Aorta (tissue), 5 donors: ENCODE measurements around the gene SLU7. TPM values are rescaled to one million over a fixed set of nuclear protein-coding genes. Genes with fewer than 3 reads are reported as not detected.

Experiments used
- ATAC-seq: fragments of 200-7000 bp; cut with Tn5 transposase; one replicate; pipeline ENCODE4 v1.9.1; 2022; ENCODE audit warnings: moderate library complexity; ENCODE audit not compliant: low FRiP score
- DNase-seq, 2 donors: peaks; one replicate each; pipeline ENCODE4 v3.0.0-alpha.2; 2020
- H3K27ac ChIP-seq, 2 donors: one replicate each; pipeline ENCODE4 v1.5.1; 2013; ENCODE audit warnings: low read length in 2 of 2, mild to moderate bottlenecking in 2 of 2, moderate library complexity in 2 of 2, control low read depth in 1 of 2, inconsistent platforms in 1 of 2, low read depth in 1 of 2
- H3K27me3 ChIP-seq, 2 donors: one replicate each; pipeline ENCODE4 v1.6.1; 2013; ENCODE audit warnings: control low read depth in 1 of 2, low read length in 1 of 2, mild to moderate bottlenecking in 1 of 2, moderate library complexity in 1 of 2; ENCODE audit not compliant: insufficient read depth in 2 of 2, control insufficient read depth in 1 of 2
- H3K36me3 ChIP-seq, 2 donors: one replicate each; pipeline ENCODE4 v1.6.1; 2013; ENCODE audit warnings: control low read depth in 1 of 2, low read length in 1 of 2, mild to moderate bottlenecking in 1 of 2; ENCODE audit not compliant: insufficient read depth in 2 of 2, control insufficient read depth in 1 of 2
- H3K4me1 ChIP-seq, 2 donors: one replicate each; pipeline ENCODE4 v1.6.1; 2013; ENCODE audit warnings: low read length in 2 of 2, control low read depth in 1 of 2, mild to moderate bottlenecking in 1 of 2, moderate library complexity in 1 of 2; ENCODE audit not compliant: insufficient read depth in 2 of 2, control insufficient read depth in 1 of 2
- H3K4me3 ChIP-seq, 2 donors: one replicate each; pipeline ENCODE4 v1.5.1; 2013; ENCODE audit warnings: low read length in 2 of 2, control low read depth in 1 of 2, mild to moderate bottlenecking in 1 of 2
- H3K9me3 ChIP-seq: one replicate; pipeline ENCODE4 v1.6.1; 2013; ENCODE audit warnings: mild to moderate bottlenecking, low read length; ENCODE audit not compliant: control insufficient read depth
- WGBS, 2 donors: extraction: QIAGEN DNeasy Blood & Tissue Kit; methylation state at CpG; one replicate each; pipeline ENCODE4 v1.1.7; 2013; 5-methylcytosine and 5-hydroxymethylcytosine counted together
- intact Hi-C, 2 donors: fragments of 100-400 bp; cut with DNase I; formaldehyde crosslinking; loops; one replicate each; pipeline versions ENCODE4 v1.14.2 to v1.15.0; 2022
- polyA plus RNA-seq, 2 donors: library from polyadenylated mRNA; stranded (reverse); fragments of 200-250 nt; gene quantifications; one replicate each; pipeline ENCODE4 v1.2.3, GENCODE V29; 2013
- total RNA-seq, 2 donors: library from RNA; stranded (reverse); fragmentation: NEBNext Ultra II Directional; extraction: Animal tissue kit (Norgen Biotek cat#: 25700); gene quantifications; one replicate each; pipeline ENCODE4 v1.2.1, GENCODE V29; 2021
- donor health status: healthy with polysubstance abuse.
- donor health status: Bipolar disorder and iron deficiency.
- donor health status: DM: no; HTN: no; CAD: no.
- donor health status: DM: no; HTN: no; CAD: no.
- donor health status: DM: yes; HTN: yes; CAD: no.

The SLU7 gene
- total and polyA plus RNA-seq, 4 donors, result 36.3 to 60.6 (median 53.5) TPM

DNA sequence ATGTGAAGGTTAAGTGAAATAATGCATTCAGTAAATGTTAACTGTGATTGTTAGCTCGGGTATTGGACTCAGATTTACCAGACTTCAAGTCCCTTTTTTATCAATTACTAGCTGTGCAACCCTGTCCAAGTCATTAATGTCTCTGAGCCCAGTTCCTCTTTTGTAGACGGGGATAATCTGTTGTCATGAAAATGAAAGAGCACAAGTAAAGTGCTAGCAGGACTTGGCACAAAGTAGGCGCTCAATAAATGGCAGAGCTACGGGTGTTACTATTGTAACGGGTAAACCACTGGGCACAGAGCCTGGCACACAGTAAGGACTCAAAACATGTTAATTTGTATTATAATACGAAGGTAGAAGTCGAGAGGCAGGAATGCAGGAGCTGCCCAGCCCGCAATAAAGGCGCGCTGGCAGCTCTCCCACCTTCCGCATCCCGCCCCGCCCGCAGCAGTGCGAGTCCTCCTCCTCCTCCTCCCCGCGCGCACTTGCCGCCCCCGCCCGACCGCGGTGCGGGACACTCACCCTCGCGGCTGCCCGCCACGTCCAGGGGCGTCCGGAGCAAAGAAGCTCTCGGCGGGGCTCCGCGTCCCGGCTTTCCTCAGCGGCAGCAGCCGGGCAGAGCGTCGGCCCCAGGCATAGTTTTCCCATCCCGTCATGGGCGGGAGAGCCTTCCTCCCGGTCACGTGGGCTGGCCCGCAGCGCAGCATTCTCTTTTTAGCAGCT is 48.7 kb downstream of the SLU7 start, which contains the start of gene C1QTNF2:
TSS of gene C1QTNF2 (minus strand) at position 637 of the 723 bp plus-strand sequence. CDS start 15,615 bp downstream, outside the sequence.
- Histone ChIP-seq H3K27me3 (no peaks in the 10 kb centered on the region), H3K4me3 (peak within 1 kb of the TSS; percentile 36 to 84), H3K27ac (no peak within 1 kb of the TSS), H3K4me1 (no peaks in the 10 kb centered on the region), H3K36me3 (no peaks in the 10 kb centered on the region), H3K9me3 (no peaks in the 10 kb centered on the region)
- intact Hi-C loops, result no loop called here
- ATAC-seq, result peak; percentile 87
- WGBS, 2 donors, result 1% methylated on average over 34 to 45 of the region's 45 CpGs
- peak; percentile 79 to 92 for DNase-seq

DNA sequence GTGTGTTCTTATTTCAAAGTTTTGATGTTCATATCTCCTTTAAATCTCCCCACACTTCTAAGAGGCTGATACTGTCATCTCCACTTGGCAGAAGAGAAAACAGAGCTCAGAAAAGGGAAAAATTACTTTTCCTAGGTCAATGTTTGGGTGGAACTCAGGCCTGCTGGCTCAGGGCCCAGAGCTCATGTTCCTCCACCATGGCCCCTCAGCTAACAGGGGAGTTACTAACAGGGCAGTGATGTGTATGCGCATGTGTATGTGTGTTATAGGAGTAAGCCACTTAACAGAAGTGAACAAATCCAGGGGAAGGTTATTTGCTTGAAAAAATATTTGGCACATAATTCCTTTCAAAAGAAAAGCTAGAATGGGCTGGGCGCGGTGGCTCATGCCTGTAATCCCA is 51.0 kb downstream of the SLU7 start:
- intact Hi-C loops, result no loop called here
- H3K27ac ChIP-seq, result no peak overlapping the region

DNA sequence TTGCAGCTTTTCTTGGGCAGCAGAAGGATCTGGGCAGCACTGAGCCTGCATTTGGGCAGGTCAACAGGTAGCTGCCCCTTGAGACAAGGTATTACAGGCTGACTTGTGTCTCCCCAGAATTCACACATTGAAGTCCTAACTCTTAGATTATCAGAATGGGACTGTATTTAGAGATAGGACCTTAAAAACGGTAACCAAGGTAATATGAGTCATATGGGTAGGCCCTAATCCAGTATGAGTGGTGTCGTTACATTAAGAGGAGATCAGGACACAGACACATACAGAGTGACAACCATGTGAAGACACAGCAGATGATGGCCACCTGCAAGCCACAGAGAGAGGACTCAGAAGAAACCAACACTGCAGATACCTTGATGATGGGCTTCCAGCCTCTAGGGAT is 51.6 kb downstream of the SLU7 start:
- DNase-seq (no peak), ATAC-seq (no peak)
- Histone ChIP-seq H3K27ac (no peak overlapping the region), H3K27me3 (no peaks in the 10 kb centered on the region), H3K9me3 (no peaks in the 10 kb centered on the region), H3K4me1 (no peaks in the 10 kb centered on the region), H3K36me3 (no peaks in the 10 kb centered on the region), H3K4me3 (no peak overlapping the region)
- intact Hi-C loops, result no loop called here
- 10 to 13% methylated on average over 2 of the region's 2 CpGs for WGBS, 2 donors

More for the DNA sequence above, 51.0 kb downstream of the SLU7 start:
- WGBS, 2 donors, result 86 to 90% methylated on average over 3 of the region's 3 CpGs
- ATAC-seq (no peak), DNase-seq (no peak)
- Histone ChIP-seq H3K4me1 (no peaks in the 10 kb centered on the region), H3K27me3 (no peaks in the 10 kb centered on the region), H3K9me3 (no peaks in the 10 kb centered on the region), H3K4me3 (no peak overlapping the region), H3K36me3 (no peaks in the 10 kb centered on the region)

DNA sequence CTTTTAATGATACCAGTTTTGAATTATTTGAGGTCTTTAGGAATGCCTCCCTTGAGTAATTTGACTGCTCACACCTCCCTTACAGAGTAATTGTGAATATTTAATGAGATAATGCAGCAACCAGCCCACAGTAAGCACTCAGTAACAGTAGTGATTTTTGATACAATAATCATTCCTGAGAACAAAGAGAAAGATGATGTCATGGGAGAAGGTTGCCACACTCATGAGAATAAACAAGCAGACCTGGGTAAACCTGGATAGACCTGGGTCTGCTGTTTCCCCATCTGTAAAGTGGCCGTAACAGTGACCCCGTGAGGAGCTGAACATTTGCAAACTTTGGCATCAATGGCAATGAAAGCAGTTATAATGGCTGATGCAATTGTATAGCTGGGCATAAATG is 52.7 kb downstream of the SLU7 start:
- Histone ChIP-seq H3K36me3 (no peaks in the 10 kb centered on the region), H3K27ac (no peak overlapping the region), H3K9me3 (no peaks in the 10 kb centered on the region), H3K4me1 (no peaks in the 10 kb centered on the region), H3K27me3 (no peaks in the 10 kb centered on the region), H3K4me3 (no peak overlapping the region)
- DNase-seq, result no peak
- 77 to 93% methylated on average over 2 of the region's 2 CpGs for WGBS, 2 donors
- no peak for ATAC-seq
- intact Hi-C loops, result no loop called here

DNA sequence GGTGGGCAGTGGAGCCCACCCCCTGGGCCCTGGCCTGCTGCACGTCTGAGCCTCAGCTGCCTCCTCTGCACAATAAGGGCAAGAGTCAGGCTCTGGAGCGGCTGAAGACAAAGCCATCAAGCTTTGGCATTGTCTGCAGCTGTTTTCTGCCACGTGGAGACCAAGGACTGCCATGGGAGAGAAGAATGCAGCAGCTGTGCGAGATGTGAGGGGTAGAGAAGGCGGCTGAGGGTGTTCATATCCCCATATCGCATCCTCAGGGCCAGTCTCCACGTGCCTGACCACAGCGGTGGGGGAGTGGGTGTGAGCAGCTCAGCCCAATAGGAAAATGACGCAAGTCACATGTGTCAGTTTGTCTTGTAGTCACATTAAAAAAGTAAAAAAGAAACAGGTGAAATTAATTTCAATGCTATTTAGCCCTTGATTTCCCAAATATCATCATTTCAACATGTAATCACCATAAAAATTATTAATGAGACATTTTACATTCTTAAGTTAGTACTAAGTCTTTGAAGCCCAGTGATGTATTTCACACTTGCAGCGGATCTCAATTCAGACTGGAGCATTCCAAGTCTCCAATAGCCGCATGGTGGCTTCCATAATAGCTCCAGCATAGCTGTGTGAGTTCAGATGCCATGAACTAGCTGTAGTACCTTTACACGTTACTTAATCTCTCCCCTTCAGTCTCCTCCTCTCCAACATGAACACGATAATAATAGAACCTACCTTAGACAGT is 55.1 kb downstream of the SLU7 start:
- Histone ChIP-seq H3K9me3 (no peaks in the 10 kb centered on the region), H3K4me1 (peaks cover 0 to 10% of the 10 kb centered on the region in 2 donors), H3K4me3 (no peak overlapping the region), H3K27me3 (no peaks in the 10 kb centered on the region), H3K36me3 (no peaks in the 10 kb centered on the region), H3K27ac (peak overlapping the region in 1 of 2 donors; percentile 6)
- intact Hi-C loops, result loop anchor here in 1 of 2 donors (5.0 kb wide), 1 partner anchor 33 kb away; no protein-coding TSS in a partner anchor
- WGBS, 2 donors, result 47 to 58% methylated on average over 13 of the region's 13 CpGs
- ATAC-seq, result no peak
- no peak for DNase-seq

DNA sequence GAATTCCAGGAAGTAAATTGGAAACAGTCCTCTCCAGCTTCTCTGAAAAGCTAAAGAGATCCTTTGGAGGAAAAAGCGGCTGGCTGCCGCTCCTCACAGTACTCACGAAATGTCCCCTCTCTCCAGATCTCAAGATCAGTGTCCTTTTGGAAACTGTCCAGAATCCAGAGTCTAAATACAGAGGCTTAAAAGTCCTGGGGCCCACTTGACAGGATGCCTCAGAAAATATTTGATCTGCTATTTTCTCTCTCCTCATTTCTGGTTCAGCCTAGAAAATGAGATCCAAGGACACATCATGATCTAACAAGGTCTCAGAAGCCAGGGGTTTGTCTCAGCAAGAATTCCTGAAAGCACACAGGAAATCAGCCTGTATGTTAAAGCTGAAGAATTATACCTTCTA is 55.7 kb downstream of the SLU7 start:
- Histone ChIP-seq H3K27me3 (no peaks in the 10 kb centered on the region), H3K36me3 (no peaks in the 10 kb centered on the region), H3K4me1 (peaks cover 1 to 10% of the 10 kb centered on the region in 2 donors), H3K27ac (peak overlapping the region; percentile 6 to 73), H3K4me3 (no peak overlapping the region), H3K9me3 (no peaks in the 10 kb centered on the region)
- ATAC-seq (no peak), DNase-seq (no peak)
- intact Hi-C loops, result loop anchor here in 1 of 2 donors (5.0 kb wide), 1 partner anchor 34 kb away; no protein-coding TSS in a partner anchor
- 9 to 17% methylated on average over 3 of the region's 3 CpGs for WGBS, 2 donors

DNA sequence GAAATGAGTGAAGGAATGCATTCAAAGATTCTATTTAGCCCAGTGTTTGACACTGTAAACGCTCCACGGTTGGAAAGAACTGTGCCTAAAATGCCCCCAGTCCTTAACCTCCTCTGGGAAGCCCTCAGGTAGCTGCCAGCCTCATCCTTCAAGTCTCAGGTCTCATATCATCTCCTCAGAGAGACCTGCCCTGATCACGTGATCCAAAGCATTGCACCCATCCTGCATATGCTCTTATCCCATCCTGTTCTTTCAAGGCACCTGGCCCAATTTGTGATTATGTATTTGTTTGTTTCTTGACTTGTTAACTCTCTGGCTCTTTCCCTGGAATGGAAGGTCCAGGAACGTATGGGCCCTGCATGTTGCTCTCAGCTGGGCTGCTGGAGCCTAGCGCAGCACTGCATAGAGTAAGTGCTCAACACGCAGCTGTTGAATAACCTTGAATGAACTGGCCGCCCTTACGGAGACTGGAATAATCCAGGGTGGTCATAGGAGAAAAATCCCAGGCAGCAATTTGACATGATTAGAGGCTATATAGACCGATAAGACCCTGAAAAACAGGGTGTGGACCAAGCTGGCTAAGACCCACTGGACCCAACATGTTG is 57.2 kb downstream of the SLU7 start:
- 76 to 80% methylated on average over 9 of the region's 9 CpGs for WGBS, 2 donors
- DNase-seq, result no peak
- Histone ChIP-seq H3K27me3 (no peaks in the 10 kb centered on the region), H3K4me1 (peaks cover 1 to 10% of the 10 kb centered on the region in 2 donors), H3K4me3 (no peak overlapping the region), H3K36me3 (no peaks in the 10 kb centered on the region), H3K9me3 (no peaks in the 10 kb centered on the region), H3K27ac (peak overlapping the region in 1 of 2 donors; percentile 36)
- ATAC-seq, result no peak
- intact Hi-C loops, result loop anchor here in 1 of 2 donors (5.0 kb wide), 1 partner anchor 36 kb away; no protein-coding TSS in a partner anchor

DNA sequence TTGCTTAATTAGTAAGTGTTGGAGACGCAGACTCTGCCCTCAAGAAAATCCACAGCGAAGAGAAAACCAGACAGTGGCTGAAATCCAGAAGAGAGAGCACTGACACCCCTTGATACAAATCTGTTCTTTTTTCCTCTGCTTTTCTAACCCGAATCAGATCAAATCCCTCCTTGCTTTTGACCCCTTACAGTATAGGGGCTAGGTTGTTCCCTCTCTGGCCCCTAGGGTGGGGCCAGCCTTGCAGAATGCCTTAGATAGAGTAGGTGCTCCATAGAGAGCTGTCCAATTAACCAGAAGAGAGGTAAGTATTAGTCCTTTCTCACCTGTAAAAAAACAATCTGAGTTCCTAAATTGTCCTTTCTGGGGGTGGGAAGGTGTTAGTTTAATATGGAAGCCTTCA is 58.6 kb downstream of the SLU7 start:
- Histone ChIP-seq H3K4me1 (peaks cover 1 to 10% of the 10 kb centered on the region in 2 donors), H3K27ac (peak overlapping the region; percentile 7 to 10)

More for the DNA sequence above, 58.6 kb downstream of the SLU7 start:
- Histone ChIP-seq H3K27me3 (no peaks in the 10 kb centered on the region), H3K4me3 (no peak overlapping the region), H3K36me3 (no peaks in the 10 kb centered on the region), H3K9me3 (no peaks in the 10 kb centered on the region)
- 7 to 12% methylated on average over 3 of the region's 3 CpGs for WGBS, 2 donors
- ATAC-seq (no peak), DNase-seq (no peak)
- intact Hi-C loops, result loop anchor here in 1 of 2 donors (5.0 kb wide), 1 partner anchor 37 kb away; no protein-coding TSS in a partner anchor
